ENCODE measurements around the gene GPR183.

The GPR183 gene

DNA sequence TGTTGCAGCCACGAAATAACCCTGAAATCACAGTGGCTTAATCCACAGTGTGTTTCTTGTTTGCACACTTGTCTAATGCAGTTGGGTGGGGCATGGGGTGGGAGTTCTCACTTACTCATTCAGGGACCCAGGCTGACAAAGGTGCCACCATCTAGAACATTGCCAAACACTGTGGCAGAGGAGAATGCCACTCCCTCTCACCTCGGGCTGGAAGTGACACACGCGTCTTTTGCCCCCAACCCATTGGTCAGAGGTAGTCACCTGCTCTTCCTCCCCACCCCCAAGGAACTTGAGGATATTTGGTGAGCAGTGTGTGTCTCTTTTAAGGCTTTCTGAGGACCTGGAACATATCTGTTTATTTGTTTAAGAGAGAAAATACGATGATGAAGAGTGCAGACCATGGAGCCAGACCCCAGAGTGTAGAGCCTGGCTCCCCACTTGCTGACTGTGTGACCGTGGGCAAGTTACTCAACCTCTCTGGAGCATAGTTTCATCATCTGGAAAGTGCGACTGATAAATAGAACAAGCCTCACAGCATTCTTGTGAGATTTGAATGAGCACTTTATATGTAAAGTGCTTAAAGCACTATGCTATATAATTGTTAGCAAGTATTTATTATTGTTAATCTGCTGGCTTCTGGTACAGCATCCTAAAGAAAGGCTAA, 17.4 kb downstream of the GPR183 start:
- DNase-seq = no peak

DNA sequence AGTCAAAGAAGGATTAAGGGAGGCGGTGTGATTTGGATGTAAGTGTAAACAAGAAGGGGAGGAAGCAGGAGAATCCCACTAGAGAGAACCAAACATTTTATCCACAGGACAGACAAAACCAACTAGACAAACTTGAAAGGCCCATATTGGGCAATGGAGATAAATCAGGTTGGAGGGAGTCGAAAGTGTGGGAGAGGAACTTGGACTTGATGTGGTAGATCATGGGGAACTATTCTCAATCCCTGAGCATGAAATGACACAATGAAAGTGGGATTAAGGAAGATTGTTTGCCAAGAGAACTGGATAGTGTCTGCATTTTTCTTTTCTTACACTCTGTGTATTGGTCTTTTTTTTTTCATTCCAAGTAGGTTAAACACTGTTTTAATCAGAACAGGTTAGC, 17.9 kb downstream of the GPR183 start:
- no peak for DNase-seq

DNA sequence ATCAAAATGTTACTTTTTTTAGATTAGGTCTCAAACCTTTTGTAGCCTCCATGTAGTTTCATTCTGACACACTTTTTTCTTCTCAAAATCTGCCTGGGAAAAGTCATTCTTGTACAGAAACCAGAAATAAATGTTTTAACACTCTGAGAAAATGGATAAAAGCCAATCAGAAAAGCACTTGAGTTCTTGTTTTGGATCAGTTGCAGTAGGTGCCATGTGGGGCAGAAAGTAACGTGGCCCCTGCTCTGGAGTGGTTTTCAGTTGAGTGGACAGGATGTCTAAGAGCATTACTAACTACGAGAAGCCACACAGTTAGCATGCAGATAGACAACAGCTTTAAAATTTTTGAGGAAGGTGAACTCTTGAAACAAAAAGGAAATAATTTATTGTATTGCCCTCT, 19.1 kb downstream of the GPR183 start:
- no peak for DNase-seq

DNA sequence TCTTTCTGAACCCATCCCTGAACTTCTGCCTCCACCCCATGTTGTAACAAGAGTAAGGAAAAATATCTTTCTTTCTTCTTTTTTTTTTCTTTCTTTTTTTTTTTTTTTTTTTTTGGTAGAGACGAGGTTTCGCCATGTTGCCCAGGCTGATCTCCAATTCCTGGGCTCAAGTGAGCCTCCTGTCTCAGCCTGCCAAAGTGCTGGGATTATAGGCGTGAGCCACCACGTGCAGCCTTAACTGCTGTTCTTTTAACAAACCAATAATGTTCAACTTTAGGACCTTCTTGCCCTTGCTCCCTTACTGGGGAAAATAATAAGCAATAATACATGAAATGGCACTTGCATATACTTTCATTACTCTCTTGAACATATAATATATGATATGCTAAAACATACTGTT, 19.6 kb downstream of the GPR183 start:
- DNase-seq = peak; percentile 58

DNA sequence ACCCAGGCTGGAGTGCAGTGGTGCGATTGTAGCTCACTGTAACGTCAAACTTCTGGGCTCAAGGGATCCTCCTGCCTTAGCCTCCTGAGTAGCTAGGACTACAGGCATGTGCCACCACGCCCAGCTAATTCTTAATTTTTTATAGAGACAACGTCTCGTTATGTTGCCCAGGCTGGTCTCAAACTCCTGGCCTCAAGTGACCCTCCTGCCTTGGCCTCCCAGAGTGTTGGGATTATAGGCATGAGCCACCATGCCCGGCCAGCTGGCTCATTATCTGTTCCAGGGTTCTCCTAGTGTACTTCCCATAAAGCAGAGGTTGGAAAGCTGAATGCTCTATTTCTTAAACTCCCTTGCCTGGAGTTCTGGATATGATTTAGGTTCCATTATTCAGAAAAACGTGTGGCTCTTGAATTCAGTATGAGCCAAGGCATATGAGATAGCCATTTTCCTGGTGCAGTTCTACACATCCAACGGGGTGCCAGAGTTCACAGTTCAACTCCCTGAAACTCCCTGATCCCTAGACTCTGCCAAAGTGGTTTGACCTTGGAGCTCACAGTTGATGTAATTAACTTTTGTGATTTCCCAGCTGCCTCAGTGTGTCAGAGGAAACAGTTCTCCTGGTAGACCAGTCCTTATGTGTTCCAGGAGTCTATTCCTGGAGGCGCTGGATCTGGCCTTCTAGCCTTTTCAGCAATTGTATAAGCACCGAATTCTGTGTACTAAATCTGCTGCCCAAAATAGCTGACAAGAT, 21.6 kb downstream of the GPR183 start:
- no peak for DNase-seq

DNA sequence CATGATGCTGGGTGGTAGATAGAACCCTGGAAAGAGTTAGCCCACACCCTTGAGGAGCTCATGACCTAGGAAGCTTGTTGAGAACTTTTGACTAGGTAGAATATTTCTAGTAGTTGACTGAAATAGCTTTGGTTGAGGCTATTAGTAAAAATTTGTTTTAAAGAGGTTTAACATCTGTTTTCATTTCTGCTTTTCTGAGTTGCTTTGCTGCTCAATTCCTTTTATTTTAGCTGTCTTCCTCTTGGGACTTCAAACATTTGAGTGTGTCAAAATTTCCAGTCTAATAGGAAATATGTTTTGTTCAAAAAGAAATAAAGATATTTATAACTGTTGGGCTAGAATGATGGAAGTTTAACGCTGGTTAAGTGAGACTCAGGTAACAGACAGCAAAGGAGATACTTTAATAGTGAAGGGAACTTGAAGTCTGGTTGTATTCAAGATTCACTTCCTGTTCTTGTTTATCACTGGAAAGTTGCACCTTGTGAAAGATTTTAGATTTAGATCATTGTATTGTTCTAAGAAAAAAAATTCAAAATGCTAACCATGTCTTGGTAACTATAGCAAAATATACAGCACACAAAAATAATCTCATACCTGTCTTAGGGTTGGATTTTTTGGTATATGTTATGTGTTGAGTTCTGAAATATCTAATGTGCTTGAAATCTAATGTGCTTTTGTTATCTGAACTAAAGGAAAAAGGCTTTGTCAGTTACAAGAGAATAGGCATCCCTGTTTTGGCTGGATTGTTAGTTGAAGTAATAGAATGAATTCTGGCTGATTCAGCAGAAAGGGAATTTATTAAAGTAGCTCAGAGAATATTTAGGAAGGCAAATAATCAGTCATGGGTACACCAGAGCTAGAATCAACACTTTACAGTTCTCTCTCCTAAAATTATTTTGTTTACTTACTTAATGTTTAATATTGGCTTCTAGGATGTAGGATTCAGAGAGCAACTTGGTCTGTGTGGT, 24.7 kb downstream of the GPR183 start:
- no peak for DNase-seq

DNA sequence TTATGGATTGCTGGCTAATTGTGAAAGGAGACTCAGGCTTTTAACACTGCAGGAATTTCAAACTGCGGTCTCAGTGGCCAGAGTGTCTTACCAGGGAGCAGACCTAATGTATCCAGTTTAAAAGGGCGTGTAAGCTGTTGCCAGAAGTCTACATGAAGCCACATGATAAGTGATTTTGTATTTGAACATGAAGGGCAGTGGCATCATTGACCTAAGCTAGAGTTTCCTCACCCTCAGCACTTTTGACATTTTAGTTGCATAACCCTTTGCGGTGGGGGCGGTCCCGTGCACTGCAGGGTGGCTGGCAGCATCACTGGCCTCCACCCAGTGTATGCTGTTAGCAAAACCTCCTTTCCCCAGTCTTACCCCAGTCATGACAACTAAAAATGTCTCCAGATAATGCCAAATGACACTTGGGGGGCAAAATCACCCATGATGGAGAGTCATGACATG, 25.4 kb downstream of the GPR183 start:
- DNase-seq = no peak

DNA sequence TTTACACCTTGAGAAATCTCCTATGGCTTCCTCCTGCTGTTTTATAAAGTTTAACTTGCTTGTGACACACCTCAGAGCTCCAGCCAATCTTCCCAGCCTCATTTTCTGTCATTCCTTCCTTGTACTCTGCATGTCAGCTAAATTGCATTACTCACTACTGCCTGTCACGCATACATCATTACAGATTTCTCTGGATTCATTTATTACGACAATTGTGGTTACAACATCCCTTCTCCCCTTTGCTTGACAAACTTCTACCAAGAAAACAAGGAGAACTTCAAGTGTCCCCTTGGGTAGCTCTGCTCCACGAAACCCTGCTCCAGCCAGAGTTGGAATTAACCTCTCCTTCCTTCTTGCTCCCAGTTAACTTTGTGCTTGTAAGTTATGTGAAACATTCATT, 27.0 kb downstream of the GPR183 start:
- no peak for DNase-seq

DNA sequence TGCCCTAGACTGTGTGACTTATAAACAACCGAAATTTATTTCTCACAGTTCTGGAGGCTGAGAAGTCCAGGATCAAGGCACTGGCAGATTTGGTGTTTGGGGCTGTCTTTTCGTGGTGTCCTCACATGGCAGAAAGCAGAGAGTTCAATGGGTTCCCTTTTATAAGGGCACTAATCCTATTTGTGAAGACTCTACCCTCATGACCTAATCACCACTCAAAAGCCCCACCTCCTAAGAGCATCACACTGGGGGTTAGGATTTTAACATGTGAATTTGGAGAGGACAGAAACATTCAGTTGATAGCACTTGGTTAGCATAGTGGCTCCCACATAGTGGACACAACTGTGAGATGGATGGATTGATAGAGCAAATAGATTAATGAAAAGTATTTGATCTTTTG, 27.6 kb downstream of the GPR183 start:
- DNase-seq = no peak

DNA sequence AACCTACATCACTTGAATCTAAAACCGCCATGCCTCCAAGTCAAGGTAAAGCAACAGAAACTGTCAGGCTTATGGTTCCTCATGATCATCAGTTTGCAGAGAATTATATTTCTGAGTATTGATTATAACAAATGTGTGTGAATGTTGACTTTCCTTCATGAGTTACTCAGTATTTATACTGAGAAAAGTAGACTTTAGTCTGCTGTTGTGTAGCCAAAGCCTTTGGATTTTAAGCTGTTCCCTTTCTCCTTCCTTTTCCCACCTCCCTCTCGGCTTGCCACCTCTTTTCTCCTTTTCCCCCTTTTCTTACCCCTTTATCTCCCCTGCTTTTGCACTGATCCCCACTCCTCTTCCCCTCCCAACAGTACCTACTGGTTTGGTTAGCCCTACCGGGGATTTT, 28.4 kb downstream of the GPR183 start:
- DNase-seq = no peak

DNA sequence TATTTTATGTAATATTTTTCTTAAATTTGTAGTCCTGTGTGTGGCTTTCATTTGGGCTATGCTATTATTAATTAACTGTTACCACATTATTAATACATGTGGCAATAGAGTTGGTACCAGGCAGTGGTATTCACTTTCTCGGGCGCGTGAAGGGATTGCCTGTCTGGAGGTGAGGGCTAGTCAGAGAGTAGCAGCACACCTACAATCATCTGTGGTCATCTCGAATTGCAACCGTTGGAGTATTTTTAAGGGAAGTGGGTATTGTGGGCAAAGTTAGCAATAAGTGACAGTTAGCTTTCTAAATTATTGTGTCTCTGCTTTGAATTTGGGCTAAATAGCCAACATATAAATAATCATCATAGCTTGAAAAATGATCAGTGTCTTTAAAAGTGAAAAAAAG, 29.0 kb downstream of the GPR183 start:
- no peak for DNase-seq

DNA sequence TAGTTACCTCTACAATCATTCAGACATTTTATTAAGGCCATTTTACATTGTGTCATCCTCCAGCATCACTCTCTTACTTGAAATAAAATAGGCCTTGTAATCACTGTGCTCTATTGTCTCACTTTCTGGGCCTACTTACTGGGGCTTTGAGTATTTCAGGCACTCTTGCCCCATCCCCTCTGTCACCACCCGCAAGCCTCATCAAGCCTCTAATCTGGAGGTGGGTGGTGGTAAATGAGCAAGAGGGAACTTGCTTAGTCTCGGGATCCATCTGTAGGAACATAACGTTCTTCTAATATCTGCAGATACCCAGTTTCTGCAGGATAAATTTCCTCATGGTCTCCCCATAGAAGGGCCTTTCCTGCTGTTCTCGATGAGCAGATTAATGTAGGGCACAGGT, 29.6 kb downstream of the GPR183 start:
- DNase-seq = no peak

DNA sequence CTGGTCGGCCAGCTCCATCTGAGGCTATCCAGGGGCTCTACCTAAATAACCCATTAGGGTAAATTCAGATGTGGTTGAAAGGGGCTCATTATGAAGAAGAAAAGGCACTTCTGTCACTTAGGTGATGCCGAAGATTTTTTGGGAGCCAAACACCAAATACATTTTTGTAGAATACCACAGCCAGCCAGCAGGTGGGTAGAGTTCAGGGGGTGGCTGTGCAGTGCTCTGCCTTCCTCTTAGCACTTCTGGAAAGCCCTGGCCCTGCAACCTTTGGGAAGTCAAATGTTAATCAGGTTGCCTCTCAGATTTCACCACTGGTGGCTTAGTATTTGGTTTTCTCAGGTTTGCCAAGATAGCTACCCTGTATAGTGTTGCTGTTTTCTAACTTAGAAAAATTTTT, 30.5 kb downstream of the GPR183 start:
- DNase-seq = no peak

DNA sequence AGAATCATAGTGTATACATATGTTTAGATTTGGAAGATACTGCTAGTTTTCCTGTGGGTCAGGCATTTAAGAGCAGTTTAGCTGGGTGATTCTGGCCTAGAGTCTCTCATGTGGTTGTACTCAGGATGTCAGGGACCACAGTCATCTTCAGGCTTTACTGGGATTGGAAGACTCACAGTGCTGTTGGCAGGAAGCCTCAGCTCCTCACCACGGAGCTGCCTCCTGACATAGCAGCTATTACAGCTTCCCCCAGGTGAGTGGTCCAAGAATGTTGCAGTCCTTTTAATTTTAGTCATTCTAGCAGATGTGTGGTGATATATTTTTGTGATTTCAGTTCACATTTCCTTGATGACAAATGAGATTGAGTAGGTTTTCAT, 32.1 kb downstream of the GPR183 start:
- no peak for DNase-seq

DNA sequence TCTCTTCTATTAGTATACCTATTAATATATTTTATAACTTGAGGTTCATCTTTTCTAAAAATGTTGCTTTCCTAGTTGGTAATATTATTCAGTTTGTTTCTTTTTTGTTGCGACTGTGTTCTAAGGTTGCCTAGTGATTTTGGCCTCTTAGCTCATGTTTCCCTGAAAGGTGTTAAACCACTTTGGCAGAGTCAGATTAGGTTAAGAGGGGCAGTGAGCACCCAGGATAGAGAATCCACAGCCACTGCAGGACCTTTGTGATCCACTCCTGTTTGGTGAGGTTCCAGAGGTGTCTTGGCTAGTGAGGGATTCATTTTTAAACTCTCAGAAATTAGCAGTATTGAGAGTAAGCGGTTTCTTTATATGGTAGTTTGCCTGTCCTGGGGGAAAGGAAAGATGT, 34.1 kb downstream of the GPR183 start:
- DNase-seq = no peak

DNA sequence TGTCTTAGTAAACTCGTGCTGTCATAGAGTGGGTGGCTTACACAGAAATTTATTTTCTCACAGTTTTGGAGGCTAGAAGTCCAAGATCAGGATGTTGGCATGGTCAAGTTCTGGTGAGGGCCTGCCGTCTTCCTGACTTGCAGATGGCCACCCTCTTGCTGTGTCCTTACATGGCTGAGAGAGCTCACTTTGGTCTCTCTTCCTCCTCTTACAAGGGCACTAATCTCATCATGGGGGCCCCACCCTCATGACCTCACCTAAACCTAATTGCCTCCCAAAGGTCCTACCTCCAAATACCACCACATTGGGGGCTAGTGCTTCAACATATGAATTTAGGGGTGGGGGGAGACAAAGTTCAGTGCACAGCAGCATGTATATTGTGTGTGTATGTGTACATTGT, 34.7 kb downstream of the GPR183 start:
- no peak for DNase-seq

DNA sequence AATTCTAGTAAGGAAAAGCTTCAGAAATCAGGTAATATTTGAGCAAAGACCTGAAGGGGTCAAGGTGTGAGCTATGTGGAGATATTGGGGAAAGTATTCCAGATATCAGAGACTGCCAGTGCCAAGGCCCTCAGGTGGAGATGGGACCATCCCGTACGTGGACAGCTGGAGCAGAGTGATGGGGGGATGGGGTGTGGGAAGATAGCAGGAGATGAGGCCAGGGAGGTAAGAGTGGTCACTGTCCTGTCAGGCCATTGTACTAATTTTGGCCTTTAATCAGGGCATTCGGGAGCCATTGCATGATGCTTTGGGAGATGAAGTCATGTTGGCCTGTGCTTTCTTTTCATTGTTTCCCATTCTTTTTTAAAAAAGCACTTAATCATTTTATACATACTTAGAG, 36.0 kb downstream of the GPR183 start:
- no peak for DNase-seq

DNA sequence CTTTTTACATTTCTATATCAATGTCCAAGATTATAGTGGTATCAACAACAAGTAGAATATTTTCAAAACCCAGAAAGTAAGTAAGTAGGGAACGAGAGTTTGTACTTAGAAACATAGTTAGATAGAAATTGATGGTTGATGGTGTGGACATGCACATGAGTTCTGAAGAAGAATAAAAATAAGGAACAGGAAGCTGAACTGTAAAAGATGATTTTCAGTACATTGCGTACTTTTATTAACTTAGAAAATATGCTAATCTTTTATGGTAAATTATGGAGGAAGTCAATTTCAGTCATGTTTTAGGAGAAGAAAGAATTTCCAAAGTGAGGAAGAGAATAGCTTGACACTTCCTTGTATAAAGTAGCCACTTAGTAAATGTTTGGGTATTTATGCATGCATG, 36.7 kb downstream of the GPR183 start:
- DNase-seq = no peak

DNA sequence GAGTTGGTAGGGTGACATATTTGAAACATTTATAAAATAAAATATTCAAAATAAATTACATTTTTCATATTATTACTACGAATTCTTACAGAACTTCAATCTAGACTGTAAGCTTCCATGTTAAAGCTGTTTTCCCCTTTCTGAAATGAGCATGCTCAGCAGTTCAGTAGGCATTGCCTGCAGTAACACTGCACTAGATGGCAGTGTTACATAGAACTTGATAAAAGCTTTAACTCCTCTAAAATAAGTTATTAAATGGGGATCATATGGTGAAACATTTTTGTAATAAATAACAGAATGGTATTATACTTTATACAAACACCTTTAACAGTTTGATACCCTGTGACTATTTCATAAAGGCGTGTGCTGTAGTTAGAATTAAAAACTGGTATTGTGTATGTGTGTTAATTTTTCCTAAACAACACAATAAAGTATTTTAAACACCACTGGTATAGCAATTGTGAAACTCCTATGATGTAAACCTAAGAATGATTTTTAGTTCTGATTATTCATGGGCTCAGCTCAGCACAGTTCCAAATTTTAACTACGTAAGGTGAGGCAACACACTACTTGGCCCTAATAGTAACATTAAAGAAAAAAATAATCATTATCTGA, 37.5 kb downstream of the GPR183 start:
- DNase-seq = no peak

DNA sequence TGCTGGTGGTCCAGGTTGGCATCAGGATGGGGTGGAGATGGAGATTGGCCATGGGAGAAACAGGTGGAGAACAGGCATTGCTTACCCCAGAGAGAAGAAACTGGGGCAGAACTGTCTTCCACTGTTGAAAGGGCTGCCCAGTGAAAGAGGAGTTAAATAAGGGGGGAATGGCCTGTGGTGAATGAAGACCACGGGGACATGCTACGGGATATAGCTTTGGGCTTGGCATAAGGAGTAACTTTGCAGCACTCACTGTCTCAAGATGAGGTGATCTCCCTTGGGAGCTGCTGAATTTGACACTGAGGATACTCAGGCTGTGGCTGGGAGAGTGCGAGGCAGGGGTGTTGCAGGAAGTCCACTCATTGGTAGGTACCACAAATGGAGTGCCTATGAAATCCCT, 38.4 kb downstream of the GPR183 start:
- DNase-seq = no peak

DNA sequence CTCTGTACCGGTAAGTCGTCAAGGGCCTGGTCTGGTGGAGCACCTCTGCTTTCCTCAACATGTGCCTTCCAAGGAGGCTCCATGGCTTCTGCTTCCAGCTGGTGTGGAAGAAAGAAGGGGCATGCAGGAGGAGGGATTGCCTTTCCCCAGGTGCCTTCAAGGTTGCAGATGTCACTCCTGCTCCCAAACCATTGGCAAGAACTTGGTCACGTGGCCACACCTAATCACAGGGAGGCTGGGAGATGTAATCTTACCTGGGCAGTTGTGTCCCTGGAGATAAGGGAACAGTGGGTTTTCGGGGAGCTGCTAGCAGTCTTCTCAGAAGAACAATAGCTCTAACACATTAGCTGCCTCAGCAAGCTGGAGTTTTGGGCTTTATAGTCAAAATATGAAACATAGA, 39.3 kb downstream of the GPR183 start:
- DNase-seq = no peak

DNA sequence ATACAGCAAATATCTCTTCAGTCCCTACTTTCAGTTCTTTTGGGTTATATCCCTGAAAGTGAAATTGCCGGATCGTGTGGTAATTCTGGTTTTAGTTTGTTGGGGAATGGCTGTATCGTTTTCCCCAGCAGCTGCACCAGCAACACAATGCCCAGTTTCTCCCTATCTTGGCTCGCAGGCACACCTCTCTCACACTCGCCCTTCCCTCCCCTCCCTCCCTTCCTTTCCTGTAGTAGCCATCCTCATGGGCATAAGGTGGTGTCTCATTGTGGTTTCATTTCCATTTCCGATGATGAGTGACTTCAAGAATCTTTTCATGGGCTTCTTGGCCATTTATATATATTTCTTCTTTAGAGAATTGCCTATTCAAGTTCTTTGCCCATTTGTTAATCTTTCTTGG, 40.4 kb downstream of the GPR183 start:
- DNase-seq = no peak

DNA sequence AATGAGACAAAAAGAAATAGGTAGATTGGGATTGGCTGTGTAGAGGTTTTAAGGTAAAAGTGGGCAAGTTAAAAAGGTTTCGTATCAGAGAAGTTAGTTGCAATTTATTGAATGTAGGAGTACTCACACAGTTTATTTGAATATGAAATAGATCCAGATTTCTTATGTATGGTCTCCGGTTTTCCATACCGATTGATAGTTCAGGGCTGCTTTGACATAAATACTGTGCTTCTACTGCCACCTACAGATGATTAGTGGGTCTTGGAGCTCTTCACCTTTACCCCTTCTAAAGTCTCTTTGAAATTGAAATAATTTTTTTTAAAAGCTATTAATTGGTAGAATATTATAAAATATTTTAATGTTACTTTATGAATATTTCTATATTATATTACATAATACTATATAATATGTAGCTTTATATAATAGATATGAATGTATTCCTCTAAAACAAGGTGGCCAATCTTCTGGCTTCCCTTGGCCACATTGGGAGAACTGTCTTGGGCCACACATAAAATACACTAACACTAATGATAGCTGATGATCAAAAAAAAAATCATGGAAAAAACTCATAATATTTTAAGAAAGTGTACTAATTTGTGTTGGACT, 41.3 kb downstream of the GPR183 start:
- no peak for DNase-seq

All from left hindlimb (tissue), 1 donor.